ENCODE results near the gene CAMK2D. TPM values are rescaled to one million over a fixed set of nuclear protein-coding genes. Genes with fewer than 3 reads are reported as not detected.

The CAMK2D gene
- total and polyA plus RNA-seq, 2 experiments from 2014 or later, result 4.9 to 14.6 TPM

GRCh38 chr4:113587640-113588275, 173.8 kb downstream of the CAMK2D start:
- Mint-ChIP-seq H3K36me3 (ENCODE audit: low read depth) (no peaks in the 10 kb centered on the region), H3K4me3 (no peak overlapping the region), H3K9me3 (no peaks in the 10 kb centered on the region), H3K27me3 (ENCODE audit: insufficient read depth, low read depth, poor library complexity) (no peaks in the 10 kb centered on the region), H3K4me1 (peaks cover 28% of the 10 kb centered on the region), H3K27ac (no peak overlapping the region)
- no peak overlapping the region for H2AFZ ChIP-seq
- no peaks in the 10 kb centered on the region for H4K20me1 ChIP-seq (replicated peaks; ENCODE audit: insufficient read depth)
- H3K4me3 ChIP-seq, result no peak overlapping the region
- H3K4me1 ChIP-seq (ENCODE audit: insufficient read depth), result peaks cover 12% of the 10 kb centered on the region; the same call in 1 of the 2 replicates
- DNase-seq (ENCODE audit: low spot score) (no peak), ATAC-seq (no peak)
- H3K27ac ChIP-seq (ENCODE audit: low read depth), result no peak overlapping the region
- no peaks in the 10 kb centered on the region for H3K79me2 ChIP-seq (replicated peaks; ENCODE audit: insufficient read depth)
- H3K36me3 ChIP-seq (ENCODE audit: insufficient read depth), result no peaks in the 10 kb centered on the region
- H3K4me2 ChIP-seq, result no peak overlapping the region
- TF ChIP-seq ETS1 (IDR thresholded peaks at IDR 0.05) (no peak), EZH2 (IDR thresholded peaks at IDR 0.05; ENCODE audit: low read depth, unreplicated experiment) (no peak), POLR2AphosphoS5 (IDR thresholded peaks at IDR 0.05; ENCODE audit: low read depth) (no peak), CREB1 (CRISPR knock-in tag; IDR thresholded peaks at IDR 0.05; ENCODE audit: low read depth) (no peak), STAT1 (IDR thresholded peaks at IDR 0.05; ENCODE audit: unreplicated experiment) (no peak), ZNF331 (CRISPR knock-in tag; IDR thresholded peaks at IDR 0.05; ENCODE audit: low read depth) (no peak), NANOG (IDR thresholded peaks at IDR 0.05; ENCODE audit: borderline replicate concordance) (no peak)
- peaks cover 4% of the 10 kb centered on the region for H3K9me2 ChIP-seq (ENCODE audit: insufficient read depth)
- H3F3A ChIP-seq (replicated peaks; ENCODE audit: low read depth), result no peaks in the 10 kb centered on the region
- no peaks in the 10 kb centered on the region for H3K27me3 ChIP-seq (ENCODE audit: insufficient read depth)

GRCh38 chr4:113587156-113587555, 174.4 kb downstream of the CAMK2D start:
- Mint-ChIP-seq H3K4me1 (peaks cover 28% of the 10 kb centered on the region), H3K27me3 (ENCODE audit: insufficient read depth, low read depth, poor library complexity) (no peaks in the 10 kb centered on the region), H3K9me3 (no peaks in the 10 kb centered on the region), H3K27ac (peak overlapping the region; percentile 16; the same call in 1 of the 2 replicates), H3K4me3 (no peak overlapping the region), H3K36me3 (ENCODE audit: low read depth) (no peaks in the 10 kb centered on the region)
- Histone ChIP-seq H4K20me1 (replicated peaks; ENCODE audit: insufficient read depth) (no peaks in the 10 kb centered on the region), H3K9me2 (ENCODE audit: insufficient read depth) (peaks cover 4% of the 10 kb centered on the region), H3K4me2 (no peak overlapping the region), H3F3A (replicated peaks; ENCODE audit: low read depth) (no peaks in the 10 kb centered on the region), H3K4me3 (no peak overlapping the region), H3K79me2 (replicated peaks; ENCODE audit: insufficient read depth) (no peaks in the 10 kb centered on the region), H3K4me1 (ENCODE audit: insufficient read depth) (peaks cover 12% of the 10 kb centered on the region; the same call in 1 of the 2 replicates), H3K27ac (ENCODE audit: low read depth) (no peak overlapping the region), H3K27me3 (ENCODE audit: insufficient read depth) (no peaks in the 10 kb centered on the region), H2AFZ (no peak overlapping the region), H3K36me3 (ENCODE audit: insufficient read depth) (no peaks in the 10 kb centered on the region)
- TF ChIP-seq REST (IDR thresholded peaks at IDR 0.05; ENCODE audit: unreplicated experiment) (no peak), EZH2phosphoT487 (IDR thresholded peaks at IDR 0.05; ENCODE audit: unreplicated experiment) (no peak), NANOG (IDR thresholded peaks at IDR 0.05; ENCODE audit: borderline replicate concordance) (no peak), JUNB (IDR thresholded peaks at IDR 0.05; ENCODE audit: unreplicated experiment) (no peak), STAT1 (IDR thresholded peaks at IDR 0.05; ENCODE audit: unreplicated experiment) (no peak), ETS1 (IDR thresholded peaks at IDR 0.05) (no peak)
- TF ChIP-seq, protein P1, sequence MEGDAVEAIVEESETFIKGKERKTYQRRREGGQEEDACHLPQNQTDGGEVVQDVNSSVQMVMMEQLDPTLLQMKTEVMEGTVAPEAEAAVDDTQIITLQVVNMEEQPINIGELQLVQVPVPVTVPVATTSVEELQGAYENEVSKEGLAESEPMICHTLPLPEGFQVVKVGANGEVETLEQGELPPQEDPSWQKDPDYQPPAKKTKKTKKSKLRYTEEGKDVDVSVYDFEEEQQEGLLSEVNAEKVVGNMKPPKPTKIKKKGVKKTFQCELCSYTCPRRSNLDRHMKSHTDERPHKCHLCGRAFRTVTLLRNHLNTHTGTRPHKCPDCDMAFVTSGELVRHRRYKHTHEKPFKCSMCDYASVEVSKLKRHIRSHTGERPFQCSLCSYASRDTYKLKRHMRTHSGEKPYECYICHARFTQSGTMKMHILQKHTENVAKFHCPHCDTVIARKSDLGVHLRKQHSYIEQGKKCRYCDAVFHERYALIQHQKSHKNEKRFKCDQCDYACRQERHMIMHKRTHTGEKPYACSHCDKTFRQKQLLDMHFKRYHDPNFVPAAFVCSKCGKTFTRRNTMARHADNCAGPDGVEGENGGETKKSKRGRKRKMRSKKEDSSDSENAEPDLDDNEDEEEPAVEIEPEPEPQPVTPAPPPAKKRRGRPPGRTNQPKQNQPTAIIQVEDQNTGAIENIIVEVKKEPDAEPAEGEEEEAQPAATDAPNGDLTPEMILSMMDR (conservative IDR thresholded peaks at IDR 0.05; ENCODE audit: low read depth in 2 of 2), result no peak
- no peak for DNase-seq (ENCODE audit: low spot score)
- ATAC-seq, result no peak
